Activated T-helper 17 cell treated with anti-CD3 and anti-CD28 coated beads, Interleukin-2, amount 50 U/mL, for 72 hours (primary cell): ENCODE measurements around the gene SEC22B. TPM values are rescaled to one million over a fixed set of nuclear protein-coding genes. Genes with fewer than 3 reads are reported as not detected.
"Not testable (repeated sequence)": the region's sequence is repeated elsewhere in the genome, so short reads cannot be mapped to it uniquely, and the experiment has no call there.

Experiments used
- ATAC-seq: fragments of 150-1000 bp; cut with Tn5 transposase; replicated peaks from 2 replicates; pipeline ENCODE4 v1.10.0; 2021; ENCODE audit warnings: mild to moderate bottlenecking, moderate library complexity
- H3K27ac Mint-ChIP-seq: one replicate; pipeline ENCODE4 v1.8.0; 2022; ENCODE audit warnings: mixed read lengths
- H3K27me3 Mint-ChIP-seq: one replicate; pipeline ENCODE4 v1.8.0; 2022; ENCODE audit warnings: mixed read lengths
- H3K36me3 Mint-ChIP-seq: one replicate; pipeline ENCODE4 v1.8.0; 2022; ENCODE audit warnings: low read depth, mild to moderate bottlenecking, mixed read lengths
- H3K4me1 Mint-ChIP-seq: one replicate; pipeline ENCODE4 v1.8.0; 2022; ENCODE audit warnings: mixed read lengths
- H3K4me3 Mint-ChIP-seq: one replicate; pipeline ENCODE4 v1.8.0; 2022; ENCODE audit warnings: mild to moderate bottlenecking, mixed read lengths
- H3K9me3 Mint-ChIP-seq: one replicate; pipeline ENCODE4 v1.8.0; 2022; ENCODE audit warnings: mixed read lengths
- total RNA-seq, 2 donors: library from RNA; stranded (reverse); gene quantifications; one replicate each; pipeline ENCODE4 v1.2.3, GENCODE V29; 2022

The SEC22B gene
- total RNA-seq, 2 donors from 2014 or later = 23.3 to 23.7 TPM

- no peaks in the 10 kb centered on the region for H3K9me3 Mint-ChIP-seq
- no peaks in the 10 kb centered on the region for H3K4me1 Mint-ChIP-seq
- no peaks in the 10 kb centered on the region for H3K27me3 Mint-ChIP-seq
- ATAC-seq = no peak
- no peaks in the 10 kb centered on the region for H3K36me3 Mint-ChIP-seq
- no peak overlapping the region for H3K27ac Mint-ChIP-seq
- no peak overlapping the region for H3K4me3 Mint-ChIP-seq
Observed at GRCh38 chr1:120133228-120133927, 42.9 kb downstream of the SEC22B start.

DNA sequence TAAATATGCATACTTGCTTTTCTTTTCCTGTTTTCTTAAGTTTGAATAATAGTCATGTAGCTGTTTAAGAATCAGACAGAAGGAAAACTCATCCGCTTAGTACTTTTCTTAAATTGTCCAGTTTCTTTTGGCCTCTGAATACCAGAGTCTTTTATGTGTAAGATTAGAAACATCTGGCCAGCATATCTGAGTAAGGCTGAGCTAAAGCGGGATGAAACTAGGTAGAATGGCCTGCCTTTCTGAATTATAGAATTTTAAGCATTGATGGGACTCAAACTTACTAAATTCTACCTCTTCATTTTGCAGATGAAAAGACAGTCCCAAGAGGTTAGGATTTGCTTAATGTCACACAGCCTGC is 43.9 kb downstream of the SEC22B start:
- H3K4me3 Mint-ChIP-seq, H3K9me3 Mint-ChIP-seq, H3K4me1 Mint-ChIP-seq: not testable (repeated sequence)

GRCh38 chr1:120131611-120132405 is 44.5 kb downstream of the SEC22B start:
- H3K27me3 Mint-ChIP-seq, H3K4me3 Mint-ChIP-seq, H3K36me3 Mint-ChIP-seq, H3K27ac Mint-ChIP-seq, H3K9me3 Mint-ChIP-seq, H3K4me1 Mint-ChIP-seq: not testable (repeated sequence)
- ATAC-seq = peak; percentile 40

More for the DNA sequence above, 43.9 kb downstream of the SEC22B start:
- H3K36me3 Mint-ChIP-seq, H3K27me3 Mint-ChIP-seq, ATAC-seq, H3K27ac Mint-ChIP-seq: not testable (repeated sequence)

DNA sequence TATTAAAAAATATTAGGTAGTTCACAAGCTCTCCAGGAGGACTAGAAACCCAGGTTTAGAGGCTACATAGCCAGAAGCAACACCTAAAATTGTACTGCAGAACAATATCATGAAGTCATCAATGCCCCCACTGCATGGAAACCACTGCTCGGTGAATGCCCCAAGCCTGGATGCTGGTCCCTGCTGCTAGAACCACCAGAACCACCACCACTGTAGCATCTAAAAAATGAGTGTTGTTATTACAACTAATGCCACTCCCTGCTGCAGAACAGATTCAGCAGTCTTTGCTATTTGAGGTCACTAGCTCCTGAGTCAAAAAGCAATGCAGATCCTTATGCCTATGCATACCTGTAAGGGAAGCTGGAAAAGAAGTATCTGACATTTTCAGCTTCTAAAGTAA is 48.4 kb downstream of the SEC22B start:
- ATAC-seq, H3K4me3 Mint-ChIP-seq, H3K27ac Mint-ChIP-seq, H3K9me3 Mint-ChIP-seq, H3K36me3 Mint-ChIP-seq, H3K4me1 Mint-ChIP-seq, H3K27me3 Mint-ChIP-seq: not testable (repeated sequence)

DNA sequence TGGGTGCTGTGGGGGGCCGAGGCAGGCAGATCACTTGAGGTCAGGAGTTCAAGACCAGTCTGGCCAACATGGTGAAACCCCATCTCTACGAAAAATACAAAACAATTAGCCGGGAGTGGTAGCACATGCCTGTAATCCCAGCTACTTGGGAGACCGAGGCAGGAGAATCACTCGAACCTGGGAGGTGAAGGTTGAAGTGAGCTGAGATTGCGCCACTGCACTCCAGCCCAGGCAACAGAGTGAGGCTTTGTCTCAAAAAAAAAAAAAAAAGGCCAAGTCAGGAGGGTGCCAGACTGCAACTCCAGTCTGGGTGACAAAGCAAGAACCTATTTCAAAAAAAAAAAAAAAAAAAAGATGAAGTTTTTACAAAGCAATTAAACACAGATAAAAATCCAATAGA is 50.1 kb downstream of the SEC22B start:
- ATAC-seq, H3K36me3 Mint-ChIP-seq, H3K27me3 Mint-ChIP-seq, H3K9me3 Mint-ChIP-seq, H3K4me1 Mint-ChIP-seq, H3K4me3 Mint-ChIP-seq, H3K27ac Mint-ChIP-seq: not testable (repeated sequence)

- not testable (repeated sequence) for H3K9me3 Mint-ChIP-seq, H3K4me3 Mint-ChIP-seq, ATAC-seq, H3K4me1 Mint-ChIP-seq, H3K27ac Mint-ChIP-seq, H3K36me3 Mint-ChIP-seq, H3K27me3 Mint-ChIP-seq
Observed at GRCh38 chr1:120124628-120125027, 51.7 kb downstream of the SEC22B start.

GRCh38 chr1:120123813-120124510 is 52.4 kb downstream of the SEC22B start:
- H3K27me3 Mint-ChIP-seq, H3K27ac Mint-ChIP-seq, H3K4me1 Mint-ChIP-seq, H3K9me3 Mint-ChIP-seq, H3K36me3 Mint-ChIP-seq, H3K4me3 Mint-ChIP-seq: not testable (repeated sequence)
- peak; percentile 73 for ATAC-seq

DNA sequence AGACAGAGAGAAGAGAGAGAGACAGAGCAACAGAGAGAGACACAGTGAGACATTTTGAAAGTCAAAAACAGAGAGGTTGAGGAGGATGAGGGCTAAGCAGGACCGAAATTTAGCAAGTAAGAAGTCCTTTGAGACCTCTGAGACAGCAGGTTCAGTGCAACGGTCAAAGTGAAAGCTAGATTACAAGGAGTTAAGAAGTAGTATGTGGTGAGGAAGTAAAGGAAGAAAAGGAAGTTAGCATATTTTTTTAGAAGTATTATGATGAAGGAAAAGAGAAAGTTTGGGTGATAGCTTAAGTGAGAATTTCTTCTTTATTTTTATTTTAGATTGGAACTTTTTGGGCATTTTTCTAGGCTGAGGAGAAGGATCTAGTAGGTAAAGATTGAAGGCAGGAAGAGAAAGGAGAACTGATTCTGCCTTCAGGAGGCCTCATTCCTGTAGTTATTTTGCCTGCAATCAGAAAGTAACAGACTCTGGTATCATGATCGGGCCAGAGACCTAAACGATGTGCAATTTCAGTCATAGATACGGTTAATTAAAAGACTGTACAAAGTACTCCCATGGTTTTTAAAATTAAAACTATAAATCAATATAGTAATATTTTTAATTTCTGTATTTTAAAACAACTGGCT is 53.9 kb downstream of the SEC22B start:
- H3K27me3 Mint-ChIP-seq, H3K27ac Mint-ChIP-seq, H3K4me1 Mint-ChIP-seq, H3K36me3 Mint-ChIP-seq, H3K9me3 Mint-ChIP-seq: not testable (repeated sequence)
- peak overlapping the region; percentile 31 for H3K4me3 Mint-ChIP-seq
- ATAC-seq = peak; percentile 93

DNA sequence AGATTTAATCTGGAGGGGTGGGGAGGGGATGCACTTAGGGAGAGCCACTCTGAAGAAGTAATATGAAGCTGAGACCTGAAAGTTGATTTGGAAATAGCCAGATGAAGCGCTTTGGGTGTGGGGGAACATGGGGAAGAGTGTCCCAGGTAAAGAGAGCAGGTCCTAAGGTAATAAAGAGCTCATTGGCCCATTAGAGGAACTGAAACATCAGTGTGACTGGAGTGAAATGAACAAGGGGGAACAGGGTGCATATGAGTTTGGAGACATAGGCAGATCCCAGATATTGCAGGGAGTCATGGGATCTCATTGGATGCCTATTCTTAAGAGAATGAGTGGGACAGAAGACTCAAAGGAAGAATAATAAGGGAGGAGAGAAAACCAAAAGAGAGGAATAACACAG is 54.5 kb downstream of the SEC22B start:
- H3K9me3 Mint-ChIP-seq, H3K36me3 Mint-ChIP-seq, H3K27me3 Mint-ChIP-seq, H3K27ac Mint-ChIP-seq, H3K4me1 Mint-ChIP-seq: not testable (repeated sequence)
- H3K4me3 Mint-ChIP-seq = peak overlapping the region; percentile 31
- ATAC-seq = peak; percentile 2

- not testable (repeated sequence) for H3K36me3 Mint-ChIP-seq, H3K27me3 Mint-ChIP-seq, H3K27ac Mint-ChIP-seq, ATAC-seq, H3K4me1 Mint-ChIP-seq, H3K9me3 Mint-ChIP-seq, H3K4me3 Mint-ChIP-seq
Observed at GRCh38 chr1:120120525-120120924, 55.8 kb downstream of the SEC22B start.

- ATAC-seq = peak; percentile 41
- not testable (repeated sequence) for H3K4me3 Mint-ChIP-seq, H3K36me3 Mint-ChIP-seq, H3K27me3 Mint-ChIP-seq, H3K27ac Mint-ChIP-seq, H3K4me1 Mint-ChIP-seq, H3K9me3 Mint-ChIP-seq
Observed at GRCh38 chr1:120117371-120118177, 58.7 kb downstream of the SEC22B start.

DNA sequence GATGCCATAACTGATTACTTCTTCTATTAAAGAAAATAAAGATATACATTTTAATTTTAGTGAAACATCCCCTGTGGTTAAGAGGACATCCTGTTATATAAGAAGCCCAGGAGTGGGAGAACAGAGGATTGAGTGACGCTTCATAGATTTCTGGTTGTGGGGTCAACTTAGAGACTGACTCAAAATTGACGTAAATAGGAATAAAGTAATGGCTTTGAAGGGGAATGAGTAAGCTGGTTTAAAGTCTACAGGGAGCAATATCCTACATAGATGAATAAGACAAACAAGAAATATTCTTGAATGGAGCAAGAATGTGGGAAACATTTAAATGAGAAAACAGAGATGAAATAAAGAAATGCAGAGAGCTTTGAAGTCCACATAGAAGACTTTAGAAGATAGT is 60.2 kb downstream of the SEC22B start:
- H3K4me3 Mint-ChIP-seq, H3K36me3 Mint-ChIP-seq, H3K9me3 Mint-ChIP-seq, H3K27ac Mint-ChIP-seq, H3K27me3 Mint-ChIP-seq, ATAC-seq, H3K4me1 Mint-ChIP-seq: not testable (repeated sequence)

DNA sequence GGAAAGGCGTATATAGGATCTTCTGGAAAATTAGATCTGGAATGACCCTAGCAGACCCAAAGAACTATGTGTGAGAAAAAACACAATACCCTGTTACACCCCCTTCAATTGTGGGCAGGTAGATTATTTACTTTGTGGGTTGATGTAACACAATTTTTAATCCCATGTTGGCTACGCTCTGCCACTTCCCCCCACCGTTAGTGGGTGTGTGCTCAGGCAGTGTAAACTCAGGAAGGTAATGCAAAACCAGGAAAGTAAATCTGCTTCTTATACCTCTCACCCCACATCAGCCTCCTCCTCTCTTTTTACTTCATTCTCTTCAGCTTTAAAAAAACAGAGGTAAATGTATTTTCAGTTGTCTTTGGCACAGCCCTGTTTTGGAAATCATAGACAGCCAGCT is 63.2 kb downstream of the SEC22B start:
- ATAC-seq, H3K4me1 Mint-ChIP-seq: not testable (repeated sequence)

GRCh38 chr1:120112212-120112611 is 64.1 kb downstream of the SEC22B start:
- H3K27ac Mint-ChIP-seq, H3K4me3 Mint-ChIP-seq, H3K27me3 Mint-ChIP-seq: not testable (repeated sequence)

More for the DNA sequence above, 63.2 kb downstream of the SEC22B start:
- not testable (repeated sequence) for H3K9me3 Mint-ChIP-seq, H3K27me3 Mint-ChIP-seq, H3K27ac Mint-ChIP-seq, H3K36me3 Mint-ChIP-seq, H3K4me3 Mint-ChIP-seq

More at GRCh38 chr1:120112212-120112611, 64.1 kb downstream of the SEC22B start:
- not testable (repeated sequence) for H3K9me3 Mint-ChIP-seq, H3K4me1 Mint-ChIP-seq, H3K36me3 Mint-ChIP-seq, ATAC-seq
